ENCODE results near the gene AS3MT.
"Not testable (repeated sequence)": the region's sequence is repeated elsewhere in the genome, so short reads cannot be mapped to it uniquely, and the experiment has no call there.

Gene AS3MT

DNA sequence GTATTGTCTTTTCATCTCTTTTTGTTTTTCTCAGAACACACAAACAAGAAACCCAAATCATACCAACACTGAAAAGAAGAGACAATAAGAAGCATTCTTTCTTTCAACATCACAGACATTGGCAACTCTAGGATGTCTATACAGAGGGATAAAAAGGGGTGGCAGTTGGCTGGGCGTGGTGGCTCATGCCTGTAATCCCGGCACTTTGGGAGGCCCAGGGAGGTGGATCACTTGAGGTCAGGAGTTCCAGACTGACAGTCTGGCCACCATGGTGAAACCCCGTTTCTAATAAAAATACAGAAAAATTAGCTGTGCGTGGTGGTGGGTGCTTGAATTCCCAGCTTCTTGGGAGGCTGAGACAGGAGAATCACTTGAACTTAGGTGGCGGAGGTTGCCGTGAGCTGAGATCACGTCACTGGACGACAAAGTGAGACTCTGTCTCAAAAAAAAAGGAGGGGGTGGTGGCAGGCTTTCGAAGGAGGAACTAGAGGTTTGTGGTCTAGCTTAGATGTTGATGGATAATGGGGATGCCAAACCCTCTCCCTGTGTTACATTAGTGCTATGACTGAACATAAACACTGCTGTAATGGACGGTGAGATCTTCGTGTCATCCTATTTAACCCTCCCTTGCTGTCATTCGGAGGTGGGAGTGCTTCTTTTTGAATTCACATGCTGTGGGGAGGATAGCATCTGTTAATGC, 58.2 kb downstream of the AS3MT start:
- Histone ChIP-seq H2AFZ (ENCODE audit: low read depth, low read length) (no peak overlapping the region), H3K18ac (ENCODE audit: low read depth in 1 of 2, low read length in 2 of 2) (no peak overlapping the region), H3K9me3 (ENCODE audit: control insufficient read depth, low read length) (no peaks in the 10 kb centered on the region), H3K4me2 (ENCODE audit: low read length, poor library complexity, severe bottlenecking) (no peak overlapping the region), H2BK120ac (ENCODE audit: low read depth, low read length) (no peak overlapping the region), H3K4ac (ENCODE audit: low read depth in 1 of 2, low read length in 2 of 2) (no peak overlapping the region), H3K36me3 (ENCODE audit: control insufficient read depth in 1 of 2, insufficient read depth in 2 of 2, low read depth in 1 of 2, low read length in 2 of 2) (no peaks in the 10 kb centered on the region), H4K91ac (ENCODE audit: low read length) (peak overlapping the region; percentile 27), H3K14ac (ENCODE audit: low read length in 2 of 2) (no peak overlapping the region), H3K4me1 (ENCODE audit: control insufficient read depth, insufficient read depth, low read depth, low read length) (no peaks in the 10 kb centered on the region), H3K27ac (ENCODE audit: low read length, poor library complexity, severe bottlenecking) (no peak overlapping the region), H2AK5ac (ENCODE audit: low read length, severe bottlenecking) (no peak overlapping the region), H3K27me3 (ENCODE audit: control insufficient read depth in 1 of 2, insufficient read depth in 1 of 2, low read length in 2 of 2) (no peaks in the 10 kb centered on the region), H4K8ac (ENCODE audit: low read length) (no peak overlapping the region), H2BK15ac (ENCODE audit: low read depth, poor library complexity, severe bottlenecking) (no peak overlapping the region), H2BK12ac (ENCODE audit: low read length in 2 of 2) (no peak overlapping the region), H3K4me3 (ENCODE audit: insufficient read depth in 1 of 2, low read depth in 1 of 2, low read length in 2 of 2) (no peak overlapping the region), H3K79me1 (replicated peaks; ENCODE audit: low read length, poor library complexity, severe bottlenecking) (peaks cover 12% of the 10 kb centered on the region), H3K9ac (ENCODE audit: low read length) (no peak overlapping the region), H2BK5ac (ENCODE audit: low read depth, low read length, poor library complexity, severe bottlenecking) (no peak overlapping the region), H3K23ac (ENCODE audit: low read length in 2 of 2) (no peak overlapping the region)
- DNase-seq: no peak
- 92% methylated on average over 12 of the region's 12 CpGs for WGBS

DNA sequence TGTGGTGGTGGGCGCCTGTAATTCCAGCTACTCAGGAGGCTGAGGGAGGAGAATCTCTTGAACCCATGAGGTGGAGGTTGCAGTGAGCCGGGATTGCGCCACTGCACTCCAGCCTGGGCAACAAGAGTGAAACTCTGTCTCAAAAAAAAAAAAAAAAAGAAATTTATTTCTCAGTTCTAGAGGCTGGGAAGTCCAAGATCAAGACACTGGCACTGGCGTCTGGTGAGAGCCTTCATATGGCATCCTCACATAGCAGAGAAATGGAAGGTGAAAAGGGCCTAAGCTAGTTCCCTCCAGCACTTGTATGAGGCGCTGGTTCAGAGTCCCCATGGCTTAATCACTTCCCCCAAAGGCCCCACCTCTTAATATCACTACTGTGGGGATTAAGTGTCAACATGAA, 59.2 kb downstream of the AS3MT start:
- H3K14ac ChIP-seq (ENCODE audit: low read length in 2 of 2); H4K8ac ChIP-seq (ENCODE audit: low read length); H3K4me1 ChIP-seq (ENCODE audit: control insufficient read depth, insufficient read depth, low read depth, low read length); H2AFZ ChIP-seq (ENCODE audit: low read depth, low read length); H2BK5ac ChIP-seq (ENCODE audit: low read depth, low read length, poor library complexity, severe bottlenecking); H3K4me2 ChIP-seq (ENCODE audit: low read length, poor library complexity, severe bottlenecking); H3K4ac ChIP-seq (ENCODE audit: low read depth in 1 of 2, low read length in 2 of 2); H3K23ac ChIP-seq (ENCODE audit: low read length in 2 of 2); H4K91ac ChIP-seq (ENCODE audit: low read length); H3K9ac ChIP-seq (ENCODE audit: low read length); H3K4me3 ChIP-seq (ENCODE audit: insufficient read depth in 1 of 2, low read depth in 1 of 2, low read length in 2 of 2); H3K18ac ChIP-seq (ENCODE audit: low read depth in 1 of 2, low read length in 2 of 2); H3K27me3 ChIP-seq (ENCODE audit: control insufficient read depth in 1 of 2, insufficient read depth in 1 of 2, low read length in 2 of 2); H2BK15ac ChIP-seq (ENCODE audit: low read depth, poor library complexity, severe bottlenecking); H3K36me3 ChIP-seq (ENCODE audit: control insufficient read depth in 1 of 2, insufficient read depth in 2 of 2, low read depth in 1 of 2, low read length in 2 of 2); H3K9me3 ChIP-seq (ENCODE audit: control insufficient read depth, low read length); H2BK12ac ChIP-seq (ENCODE audit: low read length in 2 of 2); H3K27ac ChIP-seq (ENCODE audit: low read length, poor library complexity, severe bottlenecking); H2AK5ac ChIP-seq (ENCODE audit: low read length, severe bottlenecking); DNase-seq; H2BK120ac ChIP-seq (ENCODE audit: low read depth, low read length): not testable (repeated sequence)
- peaks cover 10% of the 10 kb centered on the region for H3K79me1 ChIP-seq (replicated peaks; ENCODE audit: low read length, poor library complexity, severe bottlenecking)
- WGBS: 97% methylated on average over 4 of the region's 5 CpGs

DNA sequence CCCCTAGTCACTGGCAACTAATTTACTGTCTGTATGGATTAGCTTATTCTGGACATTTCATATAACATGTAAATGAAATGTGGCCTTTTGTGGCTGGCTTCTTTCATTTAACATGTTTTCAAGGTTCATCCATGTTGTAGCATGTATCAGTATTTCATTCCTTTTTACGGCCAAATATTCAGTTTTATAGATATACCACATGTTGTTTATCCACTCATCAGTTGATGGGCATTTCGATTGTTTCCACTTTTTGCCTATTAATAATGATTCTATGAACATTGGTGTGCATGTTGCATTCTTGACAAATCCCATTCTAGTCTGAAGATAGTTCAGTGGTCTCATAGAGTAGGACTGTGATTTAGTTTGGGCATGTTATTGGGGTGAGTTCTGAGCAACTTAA, 61.5 kb downstream of the AS3MT start:
- Histone ChIP-seq H3K23ac (ENCODE audit: low read length in 2 of 2) (no peak overlapping the region), H4K8ac (ENCODE audit: low read length) (no peak overlapping the region), H3K4ac (ENCODE audit: low read depth in 1 of 2, low read length in 2 of 2) (no peak overlapping the region), H2BK12ac (ENCODE audit: low read length in 2 of 2) (no peak overlapping the region), H3K4me2 (ENCODE audit: low read length, poor library complexity, severe bottlenecking) (no peak overlapping the region), H2BK120ac (ENCODE audit: low read depth, low read length) (no peak overlapping the region), H3K9ac (ENCODE audit: low read length) (no peak overlapping the region), H3K9me3 (ENCODE audit: control insufficient read depth, low read length) (no peaks in the 10 kb centered on the region), H2BK15ac (ENCODE audit: low read depth, poor library complexity, severe bottlenecking) (no peak overlapping the region), H3K27me3 (ENCODE audit: control insufficient read depth in 1 of 2, insufficient read depth in 1 of 2, low read length in 2 of 2) (no peaks in the 10 kb centered on the region), H2AFZ (ENCODE audit: low read depth, low read length) (no peak overlapping the region), H2BK5ac (ENCODE audit: low read depth, low read length, poor library complexity, severe bottlenecking) (no peak overlapping the region), H3K18ac (ENCODE audit: low read depth in 1 of 2, low read length in 2 of 2) (no peak overlapping the region), H3K79me1 (replicated peaks; ENCODE audit: low read length, poor library complexity, severe bottlenecking) (peaks cover 3% of the 10 kb centered on the region), H3K4me3 (ENCODE audit: insufficient read depth in 1 of 2, low read depth in 1 of 2, low read length in 2 of 2) (no peak overlapping the region), H3K36me3 (ENCODE audit: control insufficient read depth in 1 of 2, insufficient read depth in 2 of 2, low read depth in 1 of 2, low read length in 2 of 2) (no peaks in the 10 kb centered on the region), H2AK5ac (ENCODE audit: low read length, severe bottlenecking) (no peak overlapping the region), H3K4me1 (ENCODE audit: control insufficient read depth, insufficient read depth, low read depth, low read length) (no peaks in the 10 kb centered on the region), H3K14ac (ENCODE audit: low read length in 2 of 2) (no peak overlapping the region), H4K91ac (ENCODE audit: low read length) (no peak overlapping the region), H3K27ac (ENCODE audit: low read length, poor library complexity, severe bottlenecking) (no peak overlapping the region)
- 100% methylated on average over 1 of the region's 2 CpGs for WGBS
- DNase-seq: no peak

DNA sequence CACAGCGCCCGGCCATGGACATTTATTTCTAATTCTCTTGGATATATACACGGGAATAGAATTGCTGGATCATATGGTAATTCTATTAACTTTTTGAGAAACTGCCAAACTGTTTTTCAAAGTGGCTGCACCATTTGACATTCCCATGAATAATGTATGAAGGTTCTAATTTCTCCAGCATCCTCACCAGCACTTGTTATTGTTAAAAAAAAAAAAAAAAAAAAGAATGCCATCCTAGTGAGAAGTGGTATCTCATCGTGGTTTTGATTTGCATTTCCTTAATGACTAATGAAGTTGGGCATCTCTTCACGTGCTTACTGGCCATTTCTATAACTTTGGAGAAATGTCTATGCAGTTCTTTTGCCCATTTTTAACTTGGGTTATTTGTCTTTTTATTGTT, 62.4 kb downstream of the AS3MT start:
- no peak overlapping the region for H3K27ac ChIP-seq (ENCODE audit: low read length, poor library complexity, severe bottlenecking)
- H2AFZ ChIP-seq (ENCODE audit: low read depth, low read length): no peak overlapping the region
- H3K27me3 ChIP-seq (ENCODE audit: control insufficient read depth in 1 of 2, insufficient read depth in 1 of 2, low read length in 2 of 2): no peaks in the 10 kb centered on the region
- DNase-seq: no peak
- H3K4me2 ChIP-seq (ENCODE audit: low read length, poor library complexity, severe bottlenecking): no peak overlapping the region
- no peak overlapping the region for H3K18ac ChIP-seq (ENCODE audit: low read depth in 1 of 2, low read length in 2 of 2)
- no peak overlapping the region for H2AK5ac ChIP-seq (ENCODE audit: low read length, severe bottlenecking)
- H2BK120ac ChIP-seq (ENCODE audit: low read depth, low read length): no peak overlapping the region
- H3K4ac ChIP-seq (ENCODE audit: low read depth in 1 of 2, low read length in 2 of 2): no peak overlapping the region
- H3K4me3 ChIP-seq (ENCODE audit: insufficient read depth in 1 of 2, low read depth in 1 of 2, low read length in 2 of 2): no peak overlapping the region
- WGBS: 80% methylated on average over 4 of the region's 5 CpGs
- no peak overlapping the region for H2BK5ac ChIP-seq (ENCODE audit: low read depth, low read length, poor library complexity, severe bottlenecking)
- H4K91ac ChIP-seq (ENCODE audit: low read length): no peak overlapping the region
- no peak overlapping the region for H2BK15ac ChIP-seq (ENCODE audit: low read depth, poor library complexity, severe bottlenecking)
- no peak overlapping the region for H3K9ac ChIP-seq (ENCODE audit: low read length)
- no peak overlapping the region for H4K8ac ChIP-seq (ENCODE audit: low read length)
- H3K36me3 ChIP-seq (ENCODE audit: control insufficient read depth in 1 of 2, insufficient read depth in 2 of 2, low read depth in 1 of 2, low read length in 2 of 2): no peaks in the 10 kb centered on the region
- H3K14ac ChIP-seq (ENCODE audit: low read length in 2 of 2): no peak overlapping the region
- H3K9me3 ChIP-seq (ENCODE audit: control insufficient read depth, low read length): no peaks in the 10 kb centered on the region
- no peaks in the 10 kb centered on the region for H3K4me1 ChIP-seq (ENCODE audit: control insufficient read depth, insufficient read depth, low read depth, low read length)
- H2BK12ac ChIP-seq (ENCODE audit: low read length in 2 of 2): no peak overlapping the region
- peaks cover 3% of the 10 kb centered on the region for H3K79me1 ChIP-seq (replicated peaks; ENCODE audit: low read length, poor library complexity, severe bottlenecking)
- no peak overlapping the region for H3K23ac ChIP-seq (ENCODE audit: low read length in 2 of 2)

Data from mesenchymal stem cell (in vitro differentiated cells and primary cell).